ENCODE data around the gene NOP56.
"Not testable (repeated sequence)": the region's sequence is repeated elsewhere in the genome, so short reads cannot be mapped to it uniquely, and the experiment has no call there.

NOP56 gene

GRCh38 chr20:2640899-2641298, 11.5 kb upstream of the NOP56 start:
- no peak for DNase-seq

- DNase-seq, result no peak
Observed at GRCh38 chr20:2643708-2644107, 8.7 kb upstream of the NOP56 start.

GRCh38 chr20:2652724-2653555, 508 bp downstream of the NOP56 start:
- peak in 11 of 14 donors; percentile 29 to 83 (median 71) for DNase-seq

DNA sequence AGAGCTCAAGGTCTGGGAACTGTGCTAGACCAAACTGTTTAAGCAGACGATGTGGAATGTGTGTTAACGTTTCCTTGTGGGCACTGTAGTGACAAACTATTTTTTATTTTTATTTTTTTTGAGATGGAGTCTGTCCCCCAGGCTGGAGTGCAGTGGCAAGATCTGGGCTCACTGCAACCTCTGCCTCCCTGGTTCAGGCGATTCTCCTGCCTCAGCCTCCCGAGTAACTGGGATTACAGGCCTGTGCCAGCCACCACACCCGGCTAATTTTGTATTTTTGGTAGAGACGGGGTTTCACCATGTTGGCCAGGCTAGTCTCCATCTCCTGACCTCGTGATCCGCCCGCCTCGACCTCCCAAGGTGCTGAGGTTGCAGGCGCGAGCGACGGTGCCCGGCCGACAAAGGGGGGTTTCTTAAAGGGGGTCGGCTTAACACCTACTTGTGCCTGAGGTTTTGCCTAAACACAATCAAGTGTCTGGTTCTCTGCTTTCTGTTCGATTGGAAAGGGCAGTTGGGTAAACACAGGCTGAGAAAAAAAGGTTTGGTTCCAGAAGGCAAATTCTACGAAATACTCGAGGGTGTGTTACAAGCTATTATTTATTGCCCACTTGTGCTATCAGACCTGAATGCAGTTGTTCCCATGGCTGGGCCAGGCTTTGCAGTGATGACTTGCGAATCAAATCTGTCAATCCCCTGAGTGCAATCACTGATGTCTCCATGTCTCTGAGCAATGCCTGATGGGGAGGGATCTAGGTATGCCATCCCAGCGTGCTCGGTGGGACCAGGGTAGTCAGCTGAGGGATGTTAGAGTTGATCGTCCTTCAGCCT, 1.3 kb downstream of the NOP56 start:
- no peak for DNase-seq

DNA sequence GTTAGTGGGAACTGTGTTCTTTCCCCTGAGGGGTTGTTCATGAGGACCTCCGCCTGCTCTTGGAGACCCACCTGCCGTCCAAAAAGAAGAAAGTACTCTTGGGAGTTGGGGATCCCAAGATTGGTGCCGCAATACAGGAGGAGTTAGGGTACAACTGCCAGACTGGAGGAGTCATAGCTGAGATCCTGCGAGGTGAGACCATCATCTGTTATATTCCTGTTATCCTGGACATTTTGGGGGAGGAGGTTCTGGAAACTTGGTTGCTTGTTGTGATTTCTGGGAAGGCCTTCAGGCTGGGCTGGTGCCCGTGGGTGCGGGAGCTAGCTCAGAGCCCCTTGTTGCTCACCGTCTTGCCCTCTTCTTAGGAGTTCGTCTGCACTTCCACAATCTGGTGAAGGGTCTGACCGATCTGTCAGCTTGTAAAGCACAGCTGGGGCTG, 2.0 kb downstream of the NOP56 start:
- DNase-seq, result no peak

GRCh38 chr20:2654831-2655230, 2.4 kb downstream of the NOP56 start:
- DNase-seq, result no peak

DNA sequence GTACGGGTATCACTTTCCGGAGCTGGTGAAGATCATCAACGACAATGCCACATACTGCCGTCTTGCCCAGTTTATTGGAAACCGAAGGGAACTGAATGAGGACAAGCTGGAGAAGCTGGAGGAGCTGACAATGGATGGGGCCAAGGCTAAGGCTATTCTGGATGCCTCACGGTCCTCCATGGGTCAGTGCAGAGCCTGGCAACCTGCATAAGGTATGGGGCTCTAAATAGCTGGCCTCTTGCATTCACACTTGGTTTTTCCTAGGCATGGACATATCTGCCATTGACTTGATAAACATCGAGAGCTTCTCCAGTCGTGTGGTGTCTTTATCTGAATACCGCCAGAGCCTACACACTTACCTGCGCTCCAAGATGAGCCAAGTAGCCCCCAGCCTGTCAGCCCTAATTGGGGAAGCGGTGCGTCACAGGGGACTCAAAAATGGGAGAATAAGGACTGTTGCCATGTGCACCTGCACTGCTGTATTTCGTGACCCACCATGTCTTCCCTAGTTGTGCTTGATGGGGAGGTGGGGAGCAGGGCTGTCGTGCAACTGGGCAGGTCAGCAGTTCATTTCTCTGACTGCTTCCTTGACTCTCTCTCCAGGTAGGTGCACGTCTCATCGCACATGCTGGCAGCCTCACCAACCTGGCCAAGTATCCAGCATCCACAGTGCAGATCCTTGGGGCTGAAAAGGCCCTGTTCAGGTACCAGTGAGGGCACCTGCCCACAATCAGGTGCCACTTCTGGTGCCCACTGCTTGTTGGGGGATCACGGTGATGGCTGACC, 3.1 kb downstream of the NOP56 start:
- no peak for DNase-seq

GRCh38 chr20:2656471-2657117, 4.2 kb downstream of the NOP56 start:
- no peak for DNase-seq

DNA sequence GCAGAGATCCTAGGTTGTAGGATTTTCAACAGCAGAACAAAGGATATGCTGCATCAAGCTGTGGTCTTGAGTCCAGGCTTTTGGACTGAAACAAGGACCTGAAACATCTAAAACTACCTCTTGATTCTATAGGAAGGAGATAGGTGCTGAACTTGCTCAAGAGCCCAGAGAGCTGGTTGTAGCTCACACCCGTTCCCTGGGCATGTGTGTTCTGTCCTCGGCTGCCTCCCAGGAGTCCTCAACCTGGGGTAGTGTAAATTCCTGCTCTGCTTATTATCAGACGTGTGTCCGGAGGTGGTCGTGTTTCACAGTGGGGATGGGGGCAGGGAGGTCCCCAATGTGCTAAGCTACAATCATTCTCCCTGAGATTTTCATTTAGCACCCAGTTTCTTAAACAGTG, 4.8 kb downstream of the NOP56 start:
- no peak for DNase-seq

DNA sequence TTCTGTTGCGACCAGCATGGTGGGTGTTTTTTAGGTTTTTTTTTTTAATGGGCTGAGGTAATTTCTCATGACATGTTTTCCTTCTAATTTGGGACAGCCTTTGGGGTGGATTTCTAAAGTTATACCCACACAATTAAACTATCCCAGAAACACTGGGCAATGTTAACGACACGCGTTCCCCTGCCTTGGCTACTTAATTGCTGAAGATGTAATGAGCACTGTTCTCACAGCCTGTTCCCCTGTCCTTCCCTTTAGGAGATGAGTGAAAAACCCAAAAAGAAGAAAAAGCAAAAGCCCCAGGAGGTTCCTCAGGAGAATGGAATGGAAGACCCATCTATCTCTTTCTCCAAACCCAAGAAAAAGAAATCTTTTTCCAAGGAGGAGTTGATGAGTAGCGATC, 5.2 kb downstream of the NOP56 start:
- no peak for DNase-seq

GRCh38 chr20:2658414-2659354, 6.3 kb downstream of the NOP56 start:
- DNase-seq, result no peak

DNA sequence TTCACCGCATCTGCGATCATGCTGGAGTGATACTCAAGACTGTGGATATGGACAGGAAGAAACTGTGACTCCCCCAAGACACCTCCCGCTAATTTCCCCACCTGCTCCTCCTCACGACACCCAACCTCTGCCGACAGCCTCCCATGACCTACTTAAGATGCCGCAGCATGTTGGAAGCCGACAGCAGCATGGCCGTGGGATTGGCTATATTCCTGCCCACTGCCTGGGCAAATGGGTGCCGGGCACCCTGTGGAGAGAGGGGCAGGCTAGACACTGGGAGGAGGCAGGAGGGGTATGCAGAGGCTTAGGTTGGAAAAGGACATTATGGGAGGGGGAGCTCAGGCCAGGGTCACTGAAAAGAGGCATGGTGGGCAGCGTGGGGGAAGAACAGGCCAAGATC, 7.1 kb downstream of the NOP56 start:
- no peak for DNase-seq

DNA sequence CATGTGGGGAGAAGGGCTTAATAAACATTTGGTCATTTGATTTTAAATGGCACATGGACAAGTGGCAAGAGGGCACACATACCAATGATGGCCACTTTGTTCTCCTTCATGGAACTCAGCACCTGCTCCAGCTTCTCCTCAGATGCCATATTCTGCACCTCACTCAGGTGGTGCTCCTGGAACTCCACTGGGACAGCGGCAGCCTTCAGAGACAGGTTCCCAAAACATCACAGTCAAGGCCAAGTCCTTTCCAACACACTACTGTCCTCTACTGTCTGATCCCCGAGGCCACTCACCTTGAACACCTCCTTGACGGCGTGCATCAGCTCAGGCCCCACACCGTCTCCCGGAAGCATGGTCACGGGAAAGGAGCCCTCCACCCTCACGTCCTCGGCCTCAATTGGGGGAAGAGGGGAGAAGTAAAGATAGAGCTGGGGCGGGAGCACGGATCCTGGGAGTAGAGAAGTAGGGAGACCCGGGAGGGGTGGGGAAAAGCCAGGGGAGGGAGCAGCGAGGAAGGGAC, 11.0 kb downstream of the NOP56 start:
- no peak for DNase-seq

- peak; percentile 52 to 94 (median 91) for DNase-seq
Observed at GRCh38 chr20:2663887-2664719, 11.7 kb downstream of the NOP56 start, which contains the start of gene IDH3B. Gene IDH3B (minus strand): TSS chr20:2664216. CDS start chr20:2664188, 28 bp downstream.

DNA sequence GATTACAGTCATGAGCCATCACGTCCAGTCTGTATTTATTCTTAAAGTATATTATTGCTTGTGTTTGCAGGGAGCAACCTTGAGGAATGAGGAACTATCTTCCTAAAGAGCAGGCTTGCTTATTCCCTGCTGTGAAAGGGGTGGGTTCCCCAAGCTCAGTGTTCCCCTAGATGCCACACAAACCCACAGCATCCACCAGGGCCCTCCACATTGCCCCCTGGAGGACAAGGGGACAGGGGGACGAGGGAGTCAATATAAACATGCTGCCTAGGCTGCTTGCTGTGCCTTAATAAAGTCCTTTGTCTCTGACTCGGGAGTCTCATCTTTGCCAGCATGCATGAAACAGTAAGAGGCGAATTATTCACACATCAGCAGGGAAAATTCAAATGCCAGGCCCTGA, 19.5 kb downstream of the NOP56 start:
- DNase-seq, result no peak

- DNase-seq, result no peak
Observed at GRCh38 chr20:2672446-2672845, 20.0 kb downstream of the NOP56 start.

GRCh38 chr20:2673453-2673852, 21.0 kb downstream of the NOP56 start:
- DNase-seq, result no peak

DNA sequence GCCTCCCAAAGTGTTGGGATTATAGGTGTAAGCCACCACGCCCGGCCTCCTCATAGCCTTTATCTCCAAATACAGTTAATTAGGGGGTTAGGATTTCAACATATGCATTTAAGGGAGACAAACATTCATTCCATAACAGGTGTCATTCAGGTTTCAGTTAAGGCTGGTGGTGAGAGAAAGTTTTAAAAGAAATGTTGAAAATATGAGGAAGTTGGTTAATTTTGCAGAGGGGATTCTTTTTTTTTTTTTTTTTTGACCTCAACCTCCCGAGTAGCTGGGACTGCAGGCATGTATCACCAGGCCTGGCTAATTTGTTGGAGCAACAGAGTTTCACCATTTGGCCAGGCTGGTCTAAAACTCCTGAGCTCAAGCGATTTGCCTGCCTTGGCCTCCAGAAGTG, 27.6 kb downstream of the NOP56 start:
- no peak for DNase-seq

- DNase-seq, result not testable (repeated sequence)
Observed at GRCh38 chr20:2682040-2682439, 29.6 kb downstream of the NOP56 start.

- DNase-seq, result not testable (repeated sequence)
Observed at GRCh38 chr20:2684817-2685216, 32.4 kb downstream of the NOP56 start.
